ENCODE results near the gene TOMM40. TPM values are rescaled to one million over a fixed set of nuclear protein-coding genes. Genes with fewer than 3 reads are reported as not detected.

Gene TOMM40
- total RNA-seq, 1 donor from 2014 or later: 47.4 TPM

DNA sequence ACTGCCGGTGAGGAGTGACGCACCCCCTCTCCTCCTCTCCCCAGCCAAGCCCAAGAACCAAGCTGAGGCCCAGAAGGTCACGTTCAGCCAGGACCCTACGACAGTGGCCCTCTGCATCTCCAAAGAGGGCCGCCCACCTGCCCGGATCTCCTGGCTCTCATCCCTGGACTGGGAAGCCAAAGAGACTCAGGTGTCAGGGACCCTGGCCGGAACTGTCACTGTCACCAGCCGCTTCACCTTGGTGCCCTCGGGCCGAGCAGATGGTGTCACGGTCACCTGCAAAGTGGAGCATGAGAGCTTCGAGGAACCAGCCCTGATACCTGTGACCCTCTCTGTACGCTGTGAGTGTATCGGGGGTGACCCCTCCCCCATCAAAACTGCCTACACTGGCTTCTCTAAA, 19.2 kb upstream of the TOMM40 start:
- Mint-ChIP-seq H3K9me3 (ENCODE audit: unreplicated experiment) (no peaks in the 10 kb centered on the region), H3K4me3 (ENCODE audit: unreplicated experiment) (no peak overlapping the region), H3K36me3 (ENCODE audit: unreplicated experiment) (peaks cover 55% of the 10 kb centered on the region), H3K4me1 (ENCODE audit: unreplicated experiment) (peaks cover 36% of the 10 kb centered on the region), H3K27ac (ENCODE audit: unreplicated experiment) (no peak overlapping the region), H3K27me3 (ENCODE audit: unreplicated experiment) (no peaks in the 10 kb centered on the region)
- DNase-seq (ENCODE audit: extremely low spot score, unreplicated experiment): no peak
- TF ChIP-seq, protein P1, sequence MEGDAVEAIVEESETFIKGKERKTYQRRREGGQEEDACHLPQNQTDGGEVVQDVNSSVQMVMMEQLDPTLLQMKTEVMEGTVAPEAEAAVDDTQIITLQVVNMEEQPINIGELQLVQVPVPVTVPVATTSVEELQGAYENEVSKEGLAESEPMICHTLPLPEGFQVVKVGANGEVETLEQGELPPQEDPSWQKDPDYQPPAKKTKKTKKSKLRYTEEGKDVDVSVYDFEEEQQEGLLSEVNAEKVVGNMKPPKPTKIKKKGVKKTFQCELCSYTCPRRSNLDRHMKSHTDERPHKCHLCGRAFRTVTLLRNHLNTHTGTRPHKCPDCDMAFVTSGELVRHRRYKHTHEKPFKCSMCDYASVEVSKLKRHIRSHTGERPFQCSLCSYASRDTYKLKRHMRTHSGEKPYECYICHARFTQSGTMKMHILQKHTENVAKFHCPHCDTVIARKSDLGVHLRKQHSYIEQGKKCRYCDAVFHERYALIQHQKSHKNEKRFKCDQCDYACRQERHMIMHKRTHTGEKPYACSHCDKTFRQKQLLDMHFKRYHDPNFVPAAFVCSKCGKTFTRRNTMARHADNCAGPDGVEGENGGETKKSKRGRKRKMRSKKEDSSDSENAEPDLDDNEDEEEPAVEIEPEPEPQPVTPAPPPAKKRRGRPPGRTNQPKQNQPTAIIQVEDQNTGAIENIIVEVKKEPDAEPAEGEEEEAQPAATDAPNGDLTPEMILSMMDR (IDR thresholded peaks at IDR 0.05): no peak

DNA sequence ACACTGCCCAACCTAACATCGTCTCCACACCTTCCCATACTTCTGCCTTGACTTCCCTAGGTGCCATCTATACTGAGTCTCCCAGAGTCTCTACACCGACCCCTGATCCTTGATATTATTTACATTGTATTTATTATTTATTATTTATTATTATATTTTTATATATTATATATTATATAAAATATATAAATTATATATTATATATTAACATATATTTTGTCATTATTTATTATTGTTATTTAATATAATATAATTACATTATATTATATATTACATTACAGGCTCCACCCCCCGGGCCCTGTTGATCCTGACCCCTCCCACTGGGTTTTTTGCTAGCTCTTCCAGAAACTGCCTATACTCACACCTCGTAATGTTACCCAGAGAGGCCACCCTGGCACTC, 18.4 kb upstream of the TOMM40 start:
- Mint-ChIP-seq H3K4me3 (ENCODE audit: unreplicated experiment) (no peak overlapping the region), H3K9me3 (ENCODE audit: unreplicated experiment) (no peaks in the 10 kb centered on the region), H3K27me3 (ENCODE audit: unreplicated experiment) (no peaks in the 10 kb centered on the region), H3K36me3 (ENCODE audit: unreplicated experiment) (peaks cover 51% of the 10 kb centered on the region), H3K4me1 (ENCODE audit: unreplicated experiment) (peaks cover 37% of the 10 kb centered on the region), H3K27ac (ENCODE audit: unreplicated experiment) (no peak overlapping the region)
- TF ChIP-seq, protein P1 (IDR thresholded peaks at IDR 0.05): no peak
- DNase-seq (ENCODE audit: extremely low spot score, unreplicated experiment): no peak

DNA sequence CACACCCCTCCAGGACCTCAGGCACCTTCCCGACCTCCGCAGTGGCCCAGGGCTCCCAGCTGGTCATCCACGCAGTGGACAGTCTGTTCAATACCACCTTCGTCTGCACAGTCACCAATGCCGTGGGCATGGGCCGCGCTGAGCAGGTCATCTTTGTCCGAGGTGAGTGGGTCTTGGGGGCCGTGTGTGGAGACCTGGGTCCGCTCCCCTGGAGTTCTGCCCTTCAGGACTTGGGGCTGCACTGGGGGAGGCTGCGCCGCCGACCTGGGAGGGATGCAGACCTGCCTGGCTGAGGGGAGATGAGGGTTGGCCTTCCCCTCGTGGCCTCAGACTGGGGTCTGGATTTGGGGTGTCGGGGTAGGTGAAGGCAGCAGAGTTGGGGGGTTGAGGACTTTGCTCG, 16.7 kb upstream of the TOMM40 start:
- H3K27ac Mint-ChIP-seq (ENCODE audit: unreplicated experiment): no peak overlapping the region
- no peaks in the 10 kb centered on the region for H3K27me3 Mint-ChIP-seq (ENCODE audit: unreplicated experiment)
- no peak overlapping the region for H3K4me3 Mint-ChIP-seq (ENCODE audit: unreplicated experiment)
- no peak for DNase-seq (ENCODE audit: extremely low spot score, unreplicated experiment)
- H3K4me1 Mint-ChIP-seq (ENCODE audit: unreplicated experiment): peaks cover 24% of the 10 kb centered on the region
- H3K36me3 Mint-ChIP-seq (ENCODE audit: unreplicated experiment): peaks cover 45% of the 10 kb centered on the region
- no peaks in the 10 kb centered on the region for H3K9me3 Mint-ChIP-seq (ENCODE audit: unreplicated experiment)
- TF ChIP-seq, protein P1 (IDR thresholded peaks at IDR 0.05): no peak

DNA sequence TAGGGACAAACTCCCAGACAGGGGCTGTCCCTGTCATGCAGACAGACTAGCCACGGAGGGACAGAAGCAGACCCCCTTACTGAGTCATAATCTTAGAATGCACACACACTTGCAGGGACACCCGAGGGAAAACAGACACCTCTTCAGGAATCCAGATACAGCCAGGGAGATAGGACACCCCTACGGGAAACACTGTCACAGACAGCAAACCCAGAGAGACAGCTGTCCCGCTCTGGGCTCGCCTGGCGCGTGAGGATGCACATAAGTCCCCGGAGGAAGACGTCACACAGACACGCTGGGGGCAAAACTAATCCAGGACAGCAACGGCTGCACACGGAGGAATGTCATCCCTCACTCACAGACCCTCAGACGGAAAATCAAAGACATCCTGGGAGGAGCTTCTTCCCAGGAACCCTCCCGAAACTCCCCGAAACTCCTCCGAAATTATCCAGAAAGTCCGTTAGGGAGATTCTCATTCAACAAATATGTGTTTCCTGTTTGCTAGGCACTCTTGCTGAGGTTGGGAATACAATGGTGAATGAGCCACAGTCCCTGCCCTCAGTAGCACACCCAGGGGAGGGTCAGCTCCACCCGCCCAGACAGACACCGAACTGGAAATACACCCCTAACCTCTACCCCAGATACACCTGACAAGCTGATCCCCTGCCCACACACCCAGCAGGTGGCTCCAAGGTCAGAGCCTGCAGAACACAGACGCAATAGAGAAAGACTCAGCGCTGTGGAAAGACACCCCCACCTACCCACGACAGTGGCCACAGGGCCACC, 15.2 kb upstream of the TOMM40 start:
- TF ChIP-seq, protein P1 (IDR thresholded peaks at IDR 0.05): no peak
- H3K4me3 Mint-ChIP-seq (ENCODE audit: unreplicated experiment): no peak overlapping the region

DNA sequence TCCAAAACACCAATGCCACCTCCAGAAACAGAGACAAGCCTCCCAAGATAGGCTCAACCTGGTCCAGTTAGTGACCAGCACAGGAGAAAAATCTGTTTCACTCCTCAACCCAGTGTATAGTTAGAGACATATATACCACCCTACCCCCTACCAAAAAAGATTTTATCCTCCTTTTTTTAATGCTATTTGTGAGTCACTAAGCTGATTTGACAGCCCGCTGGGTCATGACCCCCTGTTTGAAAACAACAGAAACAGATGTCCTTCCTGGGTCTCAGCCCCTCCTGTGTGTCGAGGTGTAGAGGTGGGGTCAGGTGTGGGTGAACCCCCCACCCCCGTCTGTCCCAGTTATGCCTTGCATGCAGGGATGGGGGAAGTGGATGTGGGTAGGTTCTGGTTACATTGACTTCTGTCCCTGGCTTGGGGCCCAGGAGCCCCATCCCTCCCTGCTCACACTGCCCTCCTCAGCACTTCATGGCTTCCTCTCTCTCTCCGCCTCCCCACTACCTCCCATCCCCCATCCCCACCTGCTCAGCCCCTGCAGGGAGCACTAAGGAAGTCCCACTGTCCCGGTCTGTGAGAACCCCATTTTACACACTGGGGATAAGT, 14.0 kb upstream of the TOMM40 start:
- Mint-ChIP-seq H3K27me3 (ENCODE audit: unreplicated experiment) (no peaks in the 10 kb centered on the region), H3K36me3 (ENCODE audit: unreplicated experiment) (peaks cover 37% of the 10 kb centered on the region), H3K27ac (ENCODE audit: unreplicated experiment) (no peak overlapping the region), H3K4me1 (ENCODE audit: unreplicated experiment) (peaks cover 25% of the 10 kb centered on the region), H3K9me3 (ENCODE audit: unreplicated experiment) (no peaks in the 10 kb centered on the region), H3K4me3 (ENCODE audit: unreplicated experiment) (no peak overlapping the region)
- DNase-seq (ENCODE audit: extremely low spot score, unreplicated experiment): no peak
- TF ChIP-seq, protein P1 (IDR thresholded peaks at IDR 0.05): no peak

More for the DNA sequence above, 15.2 kb upstream of the TOMM40 start:
- no peak for DNase-seq (ENCODE audit: extremely low spot score, unreplicated experiment)
- peaks cover 39% of the 10 kb centered on the region for H3K36me3 Mint-ChIP-seq (ENCODE audit: unreplicated experiment)
- peaks cover 22% of the 10 kb centered on the region for H3K4me1 Mint-ChIP-seq (ENCODE audit: unreplicated experiment)
- no peaks in the 10 kb centered on the region for H3K9me3 Mint-ChIP-seq (ENCODE audit: unreplicated experiment)
- no peaks in the 10 kb centered on the region for H3K27me3 Mint-ChIP-seq (ENCODE audit: unreplicated experiment)
- peak overlapping the region; percentile 38 for H3K27ac Mint-ChIP-seq (ENCODE audit: unreplicated experiment)
